GM21576 (cell line): Measurements from ENCODE around the gene SLIT3.

Source experiments
- ATAC-seq: cut with Tn5 transposase; IDR thresholded peaks from one replicate; pipeline ENCODE4 v1.9.1; 2021; ENCODE audit warnings: mild to moderate bottlenecking, moderate library complexity; ENCODE audit not compliant: unreplicated experiment

Gene SLIT3

GRCh38 chr5:169299663-169300467 lies 1.1 kb downstream of the SLIT3 start:
- no peak for ATAC-seq

GRCh38 chr5:169299191-169299662 lies 1.7 kb downstream of the SLIT3 start:
- ATAC-seq: no peak

DNA sequence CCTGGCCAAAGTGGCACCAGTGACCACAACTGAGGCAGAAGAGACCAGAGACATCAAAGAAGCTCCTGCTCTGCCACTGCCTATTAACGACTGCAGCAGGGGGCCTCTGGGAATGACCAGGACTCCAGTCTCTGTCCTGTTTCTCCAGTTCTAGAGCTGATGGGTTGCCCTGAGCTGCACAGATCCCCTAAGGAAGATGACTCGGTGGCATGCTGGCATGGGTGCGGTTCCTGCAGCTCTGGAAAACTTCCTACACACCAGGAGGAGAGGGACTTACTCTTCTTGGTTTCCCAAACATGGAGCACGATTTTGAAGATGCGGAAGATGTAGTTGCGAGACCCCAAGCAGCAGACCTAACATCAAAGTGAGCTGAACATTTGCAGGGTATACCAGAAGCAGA lies 2.7 kb downstream of the SLIT3 start:
- ATAC-seq: no peak

DNA sequence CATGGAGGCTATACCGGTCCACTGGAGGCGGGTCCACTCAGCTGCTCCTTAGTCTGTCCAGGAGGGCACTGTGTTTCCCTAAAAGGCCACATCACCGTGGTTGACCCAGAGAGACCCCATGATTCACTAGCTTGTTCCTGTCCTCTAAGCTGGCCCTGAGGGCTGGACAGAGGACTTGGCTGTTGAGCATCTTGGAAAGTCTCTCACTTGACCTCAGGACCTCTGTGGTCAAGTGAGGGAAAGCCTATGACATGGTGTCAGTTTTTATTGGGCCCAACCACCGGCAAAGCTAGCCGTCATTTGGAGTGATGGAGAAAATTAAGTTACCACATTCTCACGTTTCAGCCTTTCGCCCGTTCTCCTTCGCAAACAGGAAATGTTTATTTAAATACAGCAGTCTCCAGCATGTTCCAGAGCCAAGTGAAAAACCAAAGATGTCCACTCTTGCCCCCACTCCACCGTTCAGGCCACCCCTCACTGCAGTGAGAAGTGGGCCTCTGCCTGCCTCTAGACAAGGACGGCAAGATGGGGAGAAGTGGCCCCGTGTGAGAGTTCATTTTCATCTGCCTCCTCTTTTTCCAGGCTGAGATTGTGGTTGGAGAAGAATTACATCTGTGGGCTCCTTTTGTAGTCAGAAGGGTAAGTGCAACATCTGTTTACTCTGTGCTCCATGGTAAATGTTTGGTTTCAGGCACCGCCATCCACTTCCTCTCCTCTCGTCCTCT lies 4.4 kb downstream of the SLIT3 start:
- ATAC-seq: no peak

DNA sequence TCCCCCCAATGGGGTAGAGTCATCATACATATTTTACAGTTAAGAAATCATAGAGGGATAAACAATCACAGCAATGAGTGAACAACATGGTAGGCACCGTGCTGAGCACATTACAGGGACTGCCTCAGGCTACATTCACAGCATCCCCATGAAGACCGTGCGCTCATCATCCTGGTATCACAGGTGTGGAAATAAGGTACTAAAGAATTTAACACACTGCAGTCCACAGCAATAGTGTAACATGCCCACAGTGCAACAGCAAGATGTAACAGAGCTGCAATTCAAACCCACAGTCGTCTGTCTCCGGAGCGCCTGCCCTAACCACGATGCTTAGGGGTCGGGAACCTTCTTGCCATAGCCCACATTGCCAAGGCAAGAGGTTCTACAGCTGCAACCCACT lies 5.6 kb downstream of the SLIT3 start:
- no peak for ATAC-seq

GRCh38 chr5:169294621-169295020 lies 6.3 kb downstream of the SLIT3 start:
- no peak for ATAC-seq

DNA sequence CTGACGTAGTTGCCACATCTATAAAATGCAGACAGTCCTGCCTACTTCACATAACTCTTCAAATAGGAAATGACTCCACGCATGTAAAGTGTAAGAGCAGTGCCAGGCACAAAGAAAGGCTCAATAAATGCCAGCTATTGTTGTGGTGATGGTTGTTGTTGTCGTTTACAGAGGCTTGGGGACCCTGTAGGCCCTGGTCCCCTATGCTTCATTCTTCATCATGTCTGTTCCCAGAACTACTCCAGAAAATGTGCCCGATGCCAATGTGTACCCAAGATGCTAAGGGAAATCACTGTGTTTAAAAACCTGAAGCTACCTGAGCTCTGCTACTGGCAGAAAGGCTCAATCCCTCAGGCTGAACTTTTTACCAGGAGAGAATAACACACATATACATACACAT lies 9.1 kb downstream of the SLIT3 start:
- ATAC-seq: no peak

DNA sequence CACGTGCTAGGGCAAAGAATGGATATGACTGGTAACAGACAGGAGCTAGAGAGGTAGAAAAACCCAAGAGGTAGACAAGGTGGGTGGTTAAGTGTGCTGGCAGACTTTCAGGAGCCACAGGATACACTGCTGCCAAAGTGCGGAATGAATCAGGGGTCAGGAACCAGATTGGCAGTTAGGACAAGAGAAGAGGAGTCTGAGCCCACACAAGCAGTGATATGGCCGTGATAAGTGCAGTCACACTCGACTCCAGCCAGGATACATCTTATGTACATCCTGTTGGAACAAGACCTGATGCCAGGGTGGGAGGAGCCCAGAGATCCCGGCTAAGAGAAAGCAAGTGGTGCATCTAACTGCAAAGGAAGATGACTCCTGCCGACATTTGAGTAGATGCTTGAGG lies 10.0 kb downstream of the SLIT3 start:
- no peak for ATAC-seq

- no peak for ATAC-seq
Observed at GRCh38 chr5:169289520-169289919, 11.4 kb downstream of the SLIT3 start.

- ATAC-seq: no peak
Observed at GRCh38 chr5:169288066-169288930, 12.6 kb downstream of the SLIT3 start.

DNA sequence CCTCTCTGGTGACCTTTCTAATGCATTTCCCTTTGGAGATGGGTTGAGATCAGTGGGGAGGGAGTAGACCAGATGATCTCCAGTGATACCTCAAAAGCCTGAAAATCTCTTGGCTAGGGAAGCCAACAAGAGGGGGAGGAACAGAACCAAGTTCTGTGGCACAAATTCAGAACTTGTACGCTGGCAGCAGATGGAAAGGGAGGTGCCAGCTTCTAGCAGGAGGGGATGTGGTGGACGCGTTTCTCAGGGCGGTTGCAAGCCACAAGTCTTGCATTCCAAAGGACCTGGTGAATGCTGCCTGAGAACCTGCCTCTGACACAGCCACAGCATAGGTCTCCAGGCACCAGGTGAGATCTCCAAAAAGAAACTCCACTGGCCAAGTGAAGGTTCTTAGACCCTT lies 13.4 kb downstream of the SLIT3 start:
- ATAC-seq: no peak

GRCh38 chr5:169286572-169287300 lies 14.2 kb downstream of the SLIT3 start:
- no peak for ATAC-seq

DNA sequence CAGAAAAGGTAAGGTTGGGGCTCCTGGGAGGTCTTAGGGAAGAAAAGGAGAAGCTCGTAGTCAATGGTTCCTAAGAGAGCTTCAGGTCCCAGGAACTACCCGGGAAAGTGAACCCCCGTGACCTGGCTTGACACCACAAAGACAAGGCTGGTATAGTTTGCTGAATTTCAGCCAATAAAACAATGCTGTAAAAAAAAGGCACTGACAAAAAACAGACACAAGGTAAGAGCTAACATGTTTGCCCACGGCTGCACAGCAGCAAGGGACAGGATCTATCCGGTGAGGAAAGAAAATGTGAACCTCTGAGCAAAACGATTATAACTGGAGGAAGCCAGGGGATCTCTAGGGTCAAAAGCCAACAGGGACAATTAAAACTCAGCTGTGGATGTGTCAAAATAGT lies 17.1 kb downstream of the SLIT3 start:
- no peak for ATAC-seq

- no peak for ATAC-seq
Observed at GRCh38 chr5:169281625-169282024, 19.3 kb downstream of the SLIT3 start.

DNA sequence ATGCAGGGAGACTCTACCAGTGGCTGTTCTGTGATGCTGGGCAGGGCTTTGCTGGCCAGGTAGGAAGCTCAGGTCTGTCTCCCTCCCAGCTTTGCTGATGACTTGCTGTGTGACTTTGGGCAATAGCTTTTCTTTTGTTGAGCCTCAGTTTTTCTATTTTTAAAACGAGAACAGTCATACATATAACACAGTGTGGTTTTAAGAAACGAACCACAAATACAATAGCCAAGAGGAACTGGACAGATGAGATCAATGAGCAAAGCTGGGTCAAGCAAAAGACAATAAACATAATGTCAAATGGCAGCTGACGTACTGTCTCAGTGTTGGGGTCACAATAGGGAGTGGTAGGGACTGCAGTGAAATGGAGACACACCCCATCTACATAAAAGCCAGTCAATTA lies 20.2 kb downstream of the SLIT3 start:
- ATAC-seq: no peak

DNA sequence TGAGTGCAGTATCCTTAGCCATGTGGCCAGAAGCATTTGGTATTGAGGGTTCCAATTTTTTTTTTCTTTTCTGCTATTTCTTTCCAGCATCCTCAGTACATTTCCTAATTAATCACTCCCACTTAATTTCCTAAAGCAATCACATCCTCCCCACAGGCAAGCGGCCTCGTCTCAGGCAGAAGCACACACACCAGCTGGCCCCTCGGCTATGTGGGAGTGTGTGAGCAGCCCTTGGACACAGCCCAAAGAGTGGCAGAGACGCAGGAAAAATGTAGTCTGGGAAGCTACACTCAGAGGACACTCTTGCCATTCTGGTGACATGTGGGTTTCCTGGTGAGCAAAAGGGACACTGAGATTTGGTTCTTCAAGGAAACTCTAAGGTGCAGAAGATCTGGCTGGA lies 20.7 kb downstream of the SLIT3 start:
- no peak for ATAC-seq

- no peak for ATAC-seq
Observed at GRCh38 chr5:169279125-169279524, 21.8 kb downstream of the SLIT3 start.

DNA sequence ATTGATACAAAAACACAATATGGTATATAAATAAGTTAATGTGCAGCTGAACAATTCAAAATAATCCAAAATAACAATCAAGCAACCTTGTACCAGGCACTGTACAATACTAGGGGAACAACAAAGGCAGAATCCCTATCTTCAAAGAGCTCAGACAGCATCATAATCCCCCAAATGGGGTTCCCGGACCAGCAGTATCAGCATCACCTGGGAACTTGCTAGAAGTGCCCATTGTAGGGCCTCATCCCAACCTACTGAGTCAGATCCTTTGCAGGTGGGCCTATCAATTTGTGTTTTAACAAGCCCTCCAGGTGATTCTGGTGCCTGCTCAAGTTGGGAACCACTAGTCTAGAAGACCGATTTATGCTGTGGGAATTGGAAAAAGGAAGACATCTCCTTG lies 27.1 kb downstream of the SLIT3 start:
- no peak for ATAC-seq

- ATAC-seq: no peak
Observed at GRCh38 chr5:169273451-169273850, 27.5 kb downstream of the SLIT3 start.

DNA sequence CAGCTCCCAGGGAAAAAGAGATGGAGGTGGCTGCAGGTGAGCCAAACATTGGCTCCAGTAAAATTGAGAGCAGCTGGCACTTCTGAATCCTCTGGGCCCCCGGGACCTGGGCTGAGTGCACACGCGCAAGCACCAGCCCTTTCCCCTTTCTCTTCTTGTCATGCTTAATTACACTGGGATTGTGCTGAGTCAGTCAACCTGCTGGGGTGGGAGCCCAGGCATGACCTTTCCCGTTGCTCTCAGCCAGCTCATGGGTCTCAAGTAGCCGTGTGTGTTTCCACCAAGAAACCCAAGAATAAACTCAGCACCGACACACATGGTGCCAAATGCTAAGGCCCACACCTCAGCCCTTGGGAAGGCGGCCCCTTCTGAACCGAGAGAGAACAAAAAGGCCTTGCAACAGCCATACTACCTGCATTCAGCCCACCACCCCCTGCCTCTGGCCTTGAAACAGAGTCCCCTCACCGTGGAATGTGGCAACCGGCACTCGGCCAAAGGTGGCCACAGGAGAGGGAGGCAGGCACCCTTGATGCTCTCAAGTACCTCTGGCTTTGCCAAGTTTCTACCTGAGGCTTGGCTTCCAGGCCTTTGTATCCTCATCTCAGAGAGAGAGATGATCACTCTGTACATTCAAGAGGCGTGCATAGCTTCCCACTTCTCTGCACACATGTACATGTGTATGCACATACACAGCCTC lies 28.1 kb downstream of the SLIT3 start:
- ATAC-seq: no peak
